ENCODE data around the gene IRAG1.

GRCh38 chr11:10646005-10646404 lies 47.5 kb downstream of the IRAG1 start:
- TF ChIP-seq CTCF (IDR thresholded peaks at IDR 0.05) (no peak), POLR2A (IDR thresholded peaks at IDR 0.05) (no peak)
